ENCODE data around the gene LMAN1L.

LMAN1L gene

GRCh38 chr15:74838746-74839525 is 26.3 kb downstream of the LMAN1L start:
- FAIRE-seq = no peak

GRCh38 chr15:74839526-74840395 is 27.1 kb downstream of the LMAN1L start:
- no peak for FAIRE-seq

- no peak for FAIRE-seq
These were observed 28.5 kb downstream of the LMAN1L start for GRCh38 chr15:74840851-74841775.

DNA sequence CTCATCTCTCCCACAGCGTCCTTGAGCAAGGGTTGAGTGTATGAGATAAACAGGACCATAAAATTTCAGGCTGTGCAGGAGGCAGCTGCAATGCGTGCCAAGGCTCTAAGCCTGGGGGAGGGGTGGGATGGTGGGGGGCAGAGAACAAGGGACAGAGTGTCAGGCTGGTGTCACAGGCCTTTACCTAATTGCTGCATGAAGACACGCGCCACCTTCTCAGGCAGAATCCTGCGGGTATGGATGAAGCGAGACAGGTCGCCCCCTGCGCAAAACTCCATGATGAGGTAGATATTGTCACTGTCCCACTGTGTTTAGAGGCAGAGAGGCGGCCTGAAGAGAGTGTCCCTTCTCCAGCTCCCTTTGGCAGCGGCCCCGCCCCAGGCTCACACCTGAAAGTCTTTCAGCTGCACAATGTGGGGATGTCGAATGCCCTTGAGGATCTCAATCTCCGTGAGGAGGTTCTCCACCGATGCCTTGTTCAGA is 29.3 kb downstream of the LMAN1L start:
- FAIRE-seq = no peak

DNA sequence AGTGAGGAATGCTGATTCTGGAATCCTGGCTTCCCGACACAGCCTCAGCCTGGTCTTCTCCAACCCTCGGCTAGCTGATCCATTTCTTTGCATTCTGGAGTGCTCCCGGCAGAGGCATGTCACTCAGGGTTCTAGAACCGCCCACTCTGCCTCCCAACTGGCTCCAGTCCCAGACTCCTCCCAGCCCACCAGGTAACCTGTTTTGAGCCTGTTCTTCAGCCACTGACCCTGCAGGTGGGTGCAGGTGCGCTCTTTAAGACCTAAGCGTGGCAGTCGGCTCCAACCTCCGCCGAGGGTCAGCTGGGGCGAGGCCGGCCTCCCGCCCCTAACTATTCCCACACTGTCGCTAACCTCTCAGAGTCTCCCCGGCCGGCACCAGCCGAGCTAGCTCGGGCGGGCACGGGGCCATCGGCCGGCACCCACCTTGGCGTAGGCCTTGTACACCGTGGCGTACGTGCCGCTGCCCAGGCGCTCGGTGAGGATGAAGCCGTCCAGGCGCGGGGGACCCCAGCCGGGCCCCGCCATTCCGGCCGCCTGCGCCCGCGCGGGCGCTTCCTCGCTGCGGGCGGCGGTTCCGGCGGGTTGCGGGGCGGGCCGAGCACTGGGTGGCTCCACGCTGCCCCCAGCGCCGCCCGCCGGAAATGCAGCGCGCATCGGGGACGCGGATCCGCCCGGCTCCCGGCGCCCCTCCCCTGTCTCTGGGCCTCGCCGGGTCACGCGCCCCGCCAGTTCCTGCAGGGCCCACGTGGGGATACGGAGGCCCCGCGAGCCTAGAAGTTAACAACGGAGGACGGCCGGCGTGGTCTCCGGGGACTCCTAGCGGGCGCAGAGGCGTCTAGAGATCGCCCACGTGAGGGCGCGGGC is 30.2 kb downstream of the LMAN1L start, which contains the start of gene ULK3:
Gene ULK3 (minus strand): TSS at position 576 of the 864 bp plus-strand sequence. CDS start 51 bp downstream, at position 525.
- no peak for FAIRE-seq

DNA sequence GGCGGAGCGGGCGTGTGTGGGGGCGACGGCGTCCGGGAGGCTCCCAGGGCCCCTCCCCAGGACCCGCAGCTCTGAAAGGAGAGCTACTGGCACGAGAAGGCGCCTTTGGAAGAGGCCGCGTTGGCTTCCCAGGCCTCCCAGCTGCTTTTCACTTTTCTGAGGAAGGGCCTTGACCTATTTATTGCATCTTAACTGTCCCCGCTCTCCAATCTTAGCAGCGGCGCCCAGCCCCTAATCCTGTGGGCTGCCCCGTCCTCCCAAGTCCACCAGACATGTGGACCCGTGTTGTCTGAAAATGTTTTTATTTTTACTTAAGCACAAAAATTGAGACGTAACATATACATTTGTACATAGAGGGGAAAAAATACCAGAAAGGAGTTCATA is 30.8 kb downstream of the LMAN1L start:
- no peak for FAIRE-seq

GRCh38 chr15:74843891-74844299 is 31.3 kb downstream of the LMAN1L start:
- FAIRE-seq = no peak

DNA sequence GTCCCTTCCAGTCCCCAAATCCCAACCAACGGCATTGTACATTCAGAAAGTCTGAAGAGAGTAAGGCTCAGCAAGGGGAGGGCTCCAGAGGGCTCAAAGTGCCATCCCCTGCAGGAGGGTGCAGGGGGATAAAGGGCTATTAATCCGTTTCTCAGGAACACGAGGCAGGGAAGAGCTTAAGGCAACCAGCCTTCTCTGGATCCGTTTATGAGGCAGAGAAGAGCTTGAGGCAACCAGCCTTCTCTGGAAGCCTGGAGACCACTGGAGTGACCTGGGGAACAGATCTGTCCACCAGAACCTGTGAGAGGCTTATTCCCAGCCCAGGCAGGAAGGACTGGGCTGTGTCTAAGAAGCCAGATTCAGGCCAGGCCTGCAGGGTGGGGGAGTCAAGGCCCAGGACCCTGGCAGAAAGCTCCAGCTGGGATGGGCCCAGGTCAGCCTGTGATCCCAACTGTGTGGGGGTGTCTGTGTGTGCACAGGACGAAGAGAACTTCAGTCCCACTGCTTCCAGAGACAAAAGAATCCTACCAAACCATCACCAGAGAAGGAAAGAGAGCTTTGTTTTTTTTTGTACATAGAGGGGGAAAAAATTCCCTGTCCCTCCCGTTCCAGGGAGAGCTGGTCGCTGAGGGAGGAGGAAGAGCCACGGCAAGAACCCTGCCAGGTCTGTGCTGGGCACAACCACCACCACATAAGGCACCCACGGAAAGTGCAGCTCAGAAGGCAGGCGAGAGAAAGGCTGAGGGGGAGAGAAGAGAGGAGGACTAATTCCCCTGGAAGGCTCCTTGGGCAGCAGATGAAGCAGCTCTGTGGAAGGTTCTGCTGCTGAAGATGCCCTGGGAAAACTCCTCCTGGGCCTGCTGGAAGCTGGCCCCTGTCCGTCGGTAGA is 31.9 kb downstream of the LMAN1L start:
- no peak for FAIRE-seq

GRCh38 chr15:74845208-74845568 is 32.6 kb downstream of the LMAN1L start:
- no peak for FAIRE-seq

DNA sequence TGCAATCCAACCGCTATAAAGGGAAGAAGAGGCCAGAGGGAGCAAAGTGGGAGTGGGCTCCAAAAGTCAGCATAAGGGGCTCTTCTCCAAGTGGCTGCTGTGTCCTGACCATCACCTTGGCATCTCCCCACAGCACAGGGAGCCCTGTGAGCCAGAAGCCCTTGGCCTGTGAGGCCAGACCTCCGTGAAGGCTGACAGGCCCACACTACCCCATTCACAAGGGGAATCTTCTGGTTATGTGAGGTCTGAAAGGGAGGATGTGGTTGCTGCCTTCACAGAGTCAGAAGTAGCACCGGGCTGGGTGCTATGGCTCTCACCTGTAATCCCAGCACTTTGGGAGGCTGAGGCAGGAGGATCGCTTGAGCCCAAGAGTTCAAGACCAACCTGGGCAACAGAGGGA is 32.9 kb downstream of the LMAN1L start:
- no peak for FAIRE-seq

GRCh38 chr15:74847432-74847831 is 34.8 kb downstream of the LMAN1L start:
- no peak for FAIRE-seq

GRCh38 chr15:74850393-74850792 is 37.8 kb downstream of the LMAN1L start:
- no peak for FAIRE-seq

- FAIRE-seq = no peak
These were observed 39.3 kb downstream of the LMAN1L start for GRCh38 chr15:74851960-74852359.

DNA sequence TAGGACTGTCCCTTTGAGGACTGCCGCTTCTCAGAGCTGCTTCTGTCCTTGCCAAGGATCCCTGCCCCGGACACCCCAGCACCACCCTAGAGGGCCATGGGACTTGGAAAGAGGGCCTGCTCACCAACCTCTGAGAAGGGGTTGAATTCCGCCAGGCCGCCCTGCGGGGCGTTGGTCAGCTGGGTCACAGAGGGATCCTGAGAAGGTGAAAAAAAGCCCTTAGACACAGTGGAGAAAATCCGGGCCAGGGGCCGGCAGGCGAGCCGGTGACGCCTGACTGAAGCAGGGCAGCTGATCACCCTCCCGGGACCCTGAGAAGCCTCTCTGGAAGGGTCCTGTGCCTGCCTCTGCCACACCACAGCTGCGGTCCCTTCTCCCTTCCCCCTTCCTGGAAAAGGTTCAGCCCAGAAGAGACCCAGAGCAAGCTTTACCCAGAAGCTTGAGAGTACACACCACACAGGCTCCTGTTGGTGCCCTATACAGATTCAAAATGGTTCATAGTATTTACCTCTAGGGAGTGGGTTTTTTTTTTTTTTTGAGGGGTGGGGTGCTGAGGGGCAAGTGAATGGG is 41.9 kb downstream of the LMAN1L start:
- FAIRE-seq = no peak

DNA sequence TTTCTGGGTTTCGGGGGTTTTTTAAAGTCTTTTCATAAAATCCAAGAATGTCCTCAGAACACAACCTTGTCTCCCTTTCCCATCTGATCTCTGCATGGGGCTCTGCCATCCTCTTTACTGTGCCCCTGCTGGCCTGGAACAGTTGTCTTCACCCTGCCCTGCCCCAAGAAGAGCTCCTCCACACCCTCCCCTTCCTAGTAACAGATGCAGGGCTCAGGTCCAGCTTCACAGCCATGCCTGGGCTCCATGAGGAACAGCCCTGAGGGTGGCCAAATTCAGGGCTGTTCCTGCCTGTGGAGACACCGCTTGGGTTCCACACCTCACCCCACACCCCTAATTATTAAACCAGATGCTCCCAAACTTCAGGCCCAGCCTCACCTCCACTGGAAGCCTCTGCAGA is 43.2 kb downstream of the LMAN1L start:
- FAIRE-seq = no peak

GRCh38 chr15:74856537-74856936 is 43.9 kb downstream of the LMAN1L start:
- FAIRE-seq = no peak

GRCh38 chr15:74857082-74857655 is 44.5 kb downstream of the LMAN1L start:
- FAIRE-seq = no peak

DNA sequence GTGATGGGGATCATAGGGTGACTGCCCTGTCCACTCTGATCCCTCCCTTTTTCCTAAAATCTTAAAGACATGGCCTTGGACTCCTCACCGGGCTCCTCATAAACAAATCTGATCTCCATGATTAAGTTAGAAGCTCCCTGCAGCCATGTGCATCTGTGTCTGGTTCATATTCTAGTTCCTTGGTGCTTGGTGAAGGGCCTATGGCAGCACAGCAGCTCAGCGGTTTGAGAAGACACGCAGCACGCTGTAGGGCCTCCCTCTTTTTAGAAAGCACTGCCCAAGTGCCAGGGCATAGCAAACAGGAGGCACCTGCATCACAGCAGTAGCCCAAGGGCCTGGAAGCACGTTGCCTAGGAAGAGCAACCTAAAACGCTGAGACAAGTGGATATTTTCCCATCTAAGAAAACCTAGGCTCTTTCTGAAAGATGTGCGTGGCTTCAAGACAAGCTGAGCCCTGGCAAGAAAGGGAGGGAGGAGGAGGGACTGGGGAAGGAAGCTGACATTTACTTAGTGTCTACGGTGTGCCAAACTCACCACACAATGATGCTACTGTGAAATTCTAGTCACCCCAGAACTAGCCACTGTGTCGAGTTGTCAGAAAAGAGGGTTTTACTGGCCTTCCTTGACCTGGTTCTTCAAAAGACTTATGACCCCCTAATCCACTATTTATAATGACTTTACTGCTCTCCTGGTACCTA is 45.2 kb downstream of the LMAN1L start:
- no peak for FAIRE-seq

DNA sequence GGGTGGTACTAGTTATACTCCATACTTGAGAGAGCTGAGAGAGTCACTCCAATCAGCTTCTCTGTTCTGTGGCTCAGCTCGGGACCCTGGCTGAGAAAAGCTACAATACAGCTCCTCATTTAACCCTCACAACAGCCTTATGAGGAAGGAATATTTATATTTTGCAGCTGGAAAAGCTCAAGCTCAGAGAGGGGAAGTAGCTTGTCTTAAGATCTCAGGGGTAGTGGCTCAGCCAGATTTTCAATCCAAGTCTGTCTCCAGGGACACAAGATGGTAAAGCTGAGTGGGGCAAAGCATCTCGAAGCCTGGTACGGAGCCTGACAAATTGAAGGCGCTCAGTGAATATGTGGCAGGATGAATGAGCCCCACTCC is 45.7 kb downstream of the LMAN1L start:
- FAIRE-seq = no peak

Measured in A204.1 (cell line).